ENCODE measurements around the gene C5orf34.
"Not testable (repeated sequence)": the region's sequence is repeated elsewhere in the genome, so short reads cannot be mapped to it uniquely, and the experiment has no call there.

DNA sequence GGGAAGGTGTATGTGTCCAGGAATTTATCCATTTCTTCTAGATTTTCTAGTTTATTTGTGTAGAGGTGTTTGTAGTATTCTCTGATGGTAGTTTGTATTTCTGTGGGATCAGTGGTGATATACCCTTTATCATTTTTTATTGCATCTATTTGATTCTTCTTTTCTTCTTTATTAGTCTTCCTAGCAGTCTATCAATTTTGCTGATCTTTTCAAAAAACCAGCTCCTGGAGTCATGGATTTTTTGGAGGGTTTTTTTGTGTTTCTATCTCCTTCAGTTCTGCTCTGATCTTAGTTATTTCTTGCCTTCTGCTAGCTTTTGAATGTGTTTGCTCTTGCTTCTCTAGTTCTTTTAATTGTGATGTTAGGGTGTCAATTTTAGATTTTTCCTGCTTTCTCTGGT, 73.4 kb downstream of the C5orf34 start:
- TF ChIP-seq, protein P1, sequence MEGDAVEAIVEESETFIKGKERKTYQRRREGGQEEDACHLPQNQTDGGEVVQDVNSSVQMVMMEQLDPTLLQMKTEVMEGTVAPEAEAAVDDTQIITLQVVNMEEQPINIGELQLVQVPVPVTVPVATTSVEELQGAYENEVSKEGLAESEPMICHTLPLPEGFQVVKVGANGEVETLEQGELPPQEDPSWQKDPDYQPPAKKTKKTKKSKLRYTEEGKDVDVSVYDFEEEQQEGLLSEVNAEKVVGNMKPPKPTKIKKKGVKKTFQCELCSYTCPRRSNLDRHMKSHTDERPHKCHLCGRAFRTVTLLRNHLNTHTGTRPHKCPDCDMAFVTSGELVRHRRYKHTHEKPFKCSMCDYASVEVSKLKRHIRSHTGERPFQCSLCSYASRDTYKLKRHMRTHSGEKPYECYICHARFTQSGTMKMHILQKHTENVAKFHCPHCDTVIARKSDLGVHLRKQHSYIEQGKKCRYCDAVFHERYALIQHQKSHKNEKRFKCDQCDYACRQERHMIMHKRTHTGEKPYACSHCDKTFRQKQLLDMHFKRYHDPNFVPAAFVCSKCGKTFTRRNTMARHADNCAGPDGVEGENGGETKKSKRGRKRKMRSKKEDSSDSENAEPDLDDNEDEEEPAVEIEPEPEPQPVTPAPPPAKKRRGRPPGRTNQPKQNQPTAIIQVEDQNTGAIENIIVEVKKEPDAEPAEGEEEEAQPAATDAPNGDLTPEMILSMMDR (conservative IDR thresholded peaks at IDR 0.05 in 1 of 2, IDR thresholded peaks at IDR 0.05 in 1 of 2; ENCODE audit: extremely low read depth in 1 of 2, insufficient read depth in 1 of 2, low read depth in 1 of 2, low read length in 2 of 2): not testable (repeated sequence)
- TF ChIP-seq EZH2 (IDR thresholded peaks at IDR 0.05; ENCODE audit: borderline replicate concordance, low read length): not testable (repeated sequence)

All from mammary epithelial cell (primary cell).